Body of pancreas (tissue), 4 donors: Measurements from ENCODE around the gene CHRDL2.

Experiments used
- CTCF ChIP-seq, 7 experiments: fragments of 450-650 bp in 4 of 7; fragments of 200-600 bp in 3 of 7; sonication (generic) in 3 of 7; IDR thresholded peaks; one replicate each; pipeline ENCODE4 v1.5.1; 2016 to 2019; ENCODE audit warnings: antibody characterized with exemption in 7 of 7
- POLR2A ChIP-seq, 3 donors: fragments of 450-650 bp; IDR thresholded peaks; one replicate each; pipeline ENCODE4 v1.6.1; 2016; ENCODE audit warnings: antibody characterized with exemption in 3 of 3, mild to moderate bottlenecking in 2 of 3

DNA sequence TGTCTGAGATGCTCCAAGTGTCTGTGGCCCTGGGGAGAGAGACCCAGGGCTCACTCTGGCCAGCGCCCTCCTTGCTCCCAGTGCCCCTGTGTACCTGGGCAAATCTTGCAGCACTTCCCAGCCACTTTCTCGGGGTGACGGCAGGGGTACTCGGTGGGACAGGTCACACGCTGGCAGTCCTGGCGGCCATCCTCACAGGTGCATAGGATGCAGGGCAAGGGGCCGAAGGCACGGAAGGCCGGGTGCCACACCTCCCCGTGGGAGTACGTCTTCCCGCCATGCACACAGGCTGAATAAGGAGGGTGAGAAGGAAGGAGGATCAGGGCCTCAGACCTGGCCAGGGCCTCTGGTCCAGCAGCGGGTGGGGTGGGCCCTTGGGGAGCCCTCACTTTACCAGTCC is 28.0 kb downstream of the CHRDL2 start:
- TF ChIP-seq CTCF (IDR thresholded peaks at IDR 0.05): no peak
- TF ChIP-seq POLR2A (IDR thresholded peaks at IDR 0.05): no peak
